GM23248 (cell line): ENCODE data around the gene FLAD1.

Experiments
- EZH2 ChIP-seq: fragments of 200-600 bp; sonication (generic); IDR thresholded peaks from 2 replicates; pipeline ENCODE4 v1.6.1; 2018; ENCODE audit warnings: antibody characterized with exemption, mild to moderate bottlenecking; ENCODE audit not compliant: insufficient read depth, poor library complexity, severe bottlenecking
- EZH2phosphoT487 ChIP-seq: fragments of 200-600 bp; sonication (generic); IDR thresholded peaks from 2 replicates; pipeline ENCODE4 v1.6.1; 2018; ENCODE audit warnings: antibody characterized with exemption, moderate library complexity, mild to moderate bottlenecking, low read depth; ENCODE audit not compliant: insufficient read depth

GRCh38 chr1:154978360-154978759 lies 4.8 kb upstream of the FLAD1 start:
- TF ChIP-seq EZH2 (no peak), EZH2phosphoT487 (no peak)
